Glomerular endothelial cell (primary cell): ENCODE results near the gene MAN2B1. TPM values are rescaled to one million over a fixed set of nuclear protein-coding genes. Genes with fewer than 3 reads are reported as not detected.
"Not testable (repeated sequence)": the region's sequence is repeated elsewhere in the genome, so short reads cannot be mapped to it uniquely, and the experiment has no call there.

Experiments
- DNase-seq: peaks from one replicate; pipeline ENCODE4 v3.0.0-alpha.2; 2011; ENCODE audit warnings: low read depth, low spot score; ENCODE audit errors: extremely low read depth
- total RNA-seq: library from RNA; depleted of rRNA; stranded (reverse); fragments of >200 nt; gene quantifications from 2 replicates; pipeline ENCODE4 v1.2.3, GENCODE V29; 2015

The MAN2B1 gene
- total RNA-seq, 1 donor from 2014 or later: 113 TPM

- no peak for DNase-seq
These were observed 23.2 kb upstream of the MAN2B1 start for GRCh38 chr19:12689581-12690216.

GRCh38 chr19:12689012-12689411 is 22.5 kb upstream of the MAN2B1 start:
- no peak for DNase-seq

DNA sequence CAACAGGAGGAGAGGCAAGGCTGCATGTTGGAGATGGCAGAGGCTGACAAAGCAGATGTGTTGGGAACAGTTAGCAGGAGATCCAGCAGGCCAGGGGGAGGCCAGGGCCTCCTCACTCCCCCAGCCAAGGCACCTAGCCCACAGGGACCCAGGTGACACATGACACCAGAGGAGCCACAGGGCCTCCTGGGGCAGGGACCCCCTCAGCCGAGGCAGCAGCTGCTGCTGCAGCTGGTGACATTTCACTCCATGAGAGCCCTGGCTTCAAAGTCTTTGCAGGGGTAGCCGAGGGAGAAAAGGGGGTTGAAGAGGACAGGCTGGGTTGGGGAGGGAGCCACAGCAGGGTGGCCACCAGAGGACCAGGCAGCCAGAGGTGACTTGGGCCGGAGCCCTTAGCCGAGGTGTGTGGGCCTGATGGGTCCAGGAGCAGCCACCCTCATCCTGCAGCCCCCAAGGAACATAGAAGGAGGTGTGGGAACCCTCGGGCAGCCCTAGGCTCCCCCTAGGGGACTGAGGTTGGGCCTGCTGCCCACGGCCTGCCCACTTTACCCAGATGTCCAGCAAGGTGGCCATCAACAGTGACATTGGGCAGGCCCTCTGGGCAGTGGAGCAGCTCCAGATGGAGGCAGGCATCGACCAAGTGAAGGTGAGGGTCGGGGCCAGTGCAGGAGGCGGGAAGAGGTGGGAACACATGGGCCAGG is 21.1 kb upstream of the MAN2B1 start, which contains the start of gene GNG14:
Gene GNG14, plus strand, starts transcription at position 503 of the 701 bp plus-strand sequence. Its CDS starts 51 bp downstream, at position 554.
- DNase-seq: no peak

DNA sequence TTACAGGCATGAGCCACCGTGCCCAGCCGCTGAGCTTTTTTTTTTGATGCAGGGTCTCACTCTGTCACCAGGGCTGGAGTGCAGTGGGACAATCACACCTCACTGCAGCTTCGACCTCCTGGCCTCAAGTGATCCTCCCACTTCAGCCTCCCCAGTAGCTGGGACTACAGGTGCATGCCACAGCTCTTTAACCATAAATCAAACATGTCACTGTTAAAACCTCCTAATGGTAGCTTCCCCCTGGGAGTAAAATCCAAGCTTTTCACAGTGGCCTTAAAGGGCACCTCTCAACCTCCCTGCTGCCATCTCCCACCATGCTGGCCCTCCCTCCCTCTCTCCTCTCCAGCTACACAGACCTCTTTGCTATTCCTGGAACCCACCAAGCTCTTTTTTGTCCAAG is 19.3 kb upstream of the MAN2B1 start:
- DNase-seq: no peak

GRCh38 chr19:12681074-12681987 is 14.8 kb upstream of the MAN2B1 start, which contains the start of gene DHPS:
TSS of gene DHPS (minus strand) at chr19:12681880. CDS start at chr19:12681766, 114 bp downstream.
- peak; percentile 95 for DNase-seq

DNA sequence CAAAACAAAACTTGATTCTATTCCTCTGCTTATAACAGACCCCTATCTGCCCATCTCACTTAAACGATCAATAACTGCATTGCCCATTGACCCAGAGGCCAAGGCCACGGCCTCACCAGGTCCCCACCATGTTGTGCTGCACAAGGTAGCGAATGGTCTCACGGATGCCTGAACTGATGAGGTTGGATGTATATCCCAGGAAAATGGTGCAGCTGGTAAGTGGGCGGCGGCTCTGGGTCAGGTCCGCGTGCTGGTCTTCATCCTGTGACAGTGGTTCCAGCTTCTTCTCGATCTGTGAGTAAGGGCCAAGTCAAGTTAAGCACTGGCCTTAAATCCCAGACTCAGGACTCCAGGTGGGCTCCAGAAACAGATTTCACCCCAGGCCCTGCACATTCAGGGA is 13.5 kb upstream of the MAN2B1 start:
- no peak for DNase-seq

DNA sequence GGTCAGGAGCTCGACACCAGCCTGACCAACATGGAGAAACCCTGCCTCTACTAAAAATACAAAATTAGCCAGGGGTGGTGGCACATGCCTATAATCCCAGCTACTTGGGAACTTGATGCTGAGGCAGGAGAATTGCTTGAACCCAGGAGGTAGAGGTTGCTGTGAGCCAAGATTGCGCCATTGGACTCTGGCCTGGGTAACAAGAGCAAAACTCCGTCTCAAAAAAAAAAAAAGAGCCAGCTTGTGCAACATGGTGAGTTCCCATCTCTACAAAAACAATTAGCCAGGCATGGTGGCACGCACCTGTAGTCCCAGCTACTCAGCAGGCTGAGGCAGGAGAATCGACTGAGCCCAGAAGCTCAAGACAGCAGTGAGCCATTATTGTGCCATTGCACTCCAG is 11.5 kb upstream of the MAN2B1 start:
- not testable (repeated sequence) for DNase-seq

GRCh38 chr19:12676928-12677327 is 10.4 kb upstream of the MAN2B1 start:
- no peak for DNase-seq

GRCh38 chr19:12676384-12676792 is 9.8 kb upstream of the MAN2B1 start:
- DNase-seq: no peak

DNA sequence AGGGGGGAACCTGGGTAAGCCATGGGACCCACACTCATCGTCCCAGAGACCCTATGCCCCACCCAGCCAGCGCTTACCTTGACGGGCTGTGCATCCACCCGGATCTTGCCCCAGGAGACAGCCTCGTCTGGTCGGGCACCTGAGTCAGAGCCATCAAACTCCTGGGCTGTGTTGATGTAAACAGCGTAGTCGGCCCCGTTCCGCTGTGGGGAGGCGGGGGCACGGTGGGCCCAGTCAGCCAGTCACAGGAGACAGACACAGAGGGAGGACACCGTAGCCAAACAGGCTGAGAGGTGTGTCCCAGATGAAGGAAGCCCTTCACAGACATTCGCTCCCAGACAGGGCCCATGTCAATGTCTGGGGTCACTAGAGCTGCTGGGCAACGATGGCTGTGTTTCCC is 9.4 kb upstream of the MAN2B1 start:
- DNase-seq: no peak

DNA sequence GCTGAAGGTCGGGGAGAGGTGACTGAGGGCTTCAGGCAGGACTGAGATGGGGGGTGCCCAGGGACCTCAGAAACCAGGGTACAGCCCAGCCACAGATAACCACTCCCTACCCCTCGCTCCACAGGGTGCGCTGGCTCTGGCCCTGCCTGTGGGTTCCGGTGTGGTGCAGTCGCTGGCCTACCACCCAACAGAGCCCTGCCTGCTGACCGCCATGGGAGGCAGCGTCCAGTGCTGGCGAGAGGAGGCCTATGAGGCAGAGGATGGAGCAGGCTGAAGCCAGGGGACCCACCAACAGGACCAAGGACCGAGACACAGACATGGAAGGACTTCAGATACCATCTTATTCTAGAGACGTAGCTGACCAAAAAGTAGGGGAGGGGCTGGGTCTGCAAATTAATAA is 8.9 kb upstream of the MAN2B1 start:
- no peak for DNase-seq

GRCh38 chr19:12672744-12673143 is 6.2 kb upstream of the MAN2B1 start:
- no peak for DNase-seq

GRCh38 chr19:12670159-12670928 is 3.8 kb upstream of the MAN2B1 start:
- DNase-seq: no peak

- DNase-seq: peak; percentile 74
These were observed 3.0 kb upstream of the MAN2B1 start for GRCh38 chr19:12669270-12670158.

DNA sequence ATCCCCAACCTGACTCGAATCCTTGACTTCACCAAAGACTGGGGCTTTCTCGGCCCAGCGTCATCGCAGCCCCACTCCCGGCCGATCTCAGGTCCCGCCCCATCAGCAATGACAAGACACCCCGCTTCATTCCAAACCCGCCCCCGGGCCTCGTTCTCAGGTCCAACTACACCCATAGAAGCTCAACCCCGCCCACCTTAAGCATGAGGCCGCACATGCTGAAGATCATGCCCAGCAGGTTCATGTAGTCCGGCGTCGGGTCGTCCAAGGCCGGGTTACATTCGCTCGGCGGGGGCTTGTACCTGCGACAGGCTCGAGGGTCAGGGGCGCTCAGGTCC is 2.4 kb upstream of the MAN2B1 start:
- DNase-seq: no peak

GRCh38 chr19:12668346-12668745 is 1.8 kb upstream of the MAN2B1 start:
- DNase-seq: no peak

GRCh38 chr19:12667731-12668302 is 1.3 kb upstream of the MAN2B1 start:
- DNase-seq: no peak

DNA sequence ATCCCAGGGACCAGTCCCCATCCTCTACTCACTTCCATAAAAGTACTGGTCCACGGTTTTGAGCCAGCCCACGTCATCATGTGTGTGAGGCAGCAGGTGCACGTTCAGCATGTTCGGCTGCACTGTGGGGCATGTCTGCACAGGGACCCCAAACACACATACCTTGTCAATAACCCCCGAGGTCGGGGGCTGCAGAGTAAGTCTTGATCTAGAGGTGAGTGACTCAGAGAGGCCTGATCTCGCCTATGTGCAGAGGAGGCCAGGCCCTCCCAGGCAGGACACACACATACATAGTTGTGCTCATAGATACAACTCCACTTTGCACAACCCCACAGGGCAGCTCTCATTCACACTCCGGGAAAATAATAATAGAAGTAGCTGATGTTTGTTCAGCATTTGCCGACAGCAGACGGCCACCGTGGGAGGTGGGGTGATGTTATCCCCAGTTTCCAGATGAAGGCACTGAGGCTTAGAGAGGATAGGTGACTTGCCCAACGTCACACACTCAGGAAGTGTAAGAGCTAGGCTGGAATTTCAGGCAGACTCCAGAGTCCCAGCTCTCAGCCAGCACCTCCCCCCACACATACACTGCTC is 774 bp downstream of the MAN2B1 start:
- DNase-seq: no peak

GRCh38 chr19:12665281-12665573 is 1.3 kb downstream of the MAN2B1 start:
- DNase-seq: no peak
